Measurements from ENCODE around the gene RER1.

Gene RER1

GRCh38 chr1:2391041-2391930 lies at the start of gene RER1, which contains the start of gene MORN1:
Gene RER1 (plus strand): TSS chr1:2391841. CDS start chr1:2395791, 3,950 bp downstream.
Gene MORN1 (minus strand): TSS chr1:2391554. CDS start chr1:2391533, 21 bp downstream.
- peak; percentile 100 for DNase-seq (ENCODE audit: low spot score)

GRCh38 chr1:2342384-2343022 lies 49.1 kb upstream of the RER1 start:
- DNase-seq (ENCODE audit: low spot score), result no peak

GRCh38 chr1:2343023-2343935 lies 48.4 kb upstream of the RER1 start:
- DNase-seq (ENCODE audit: low spot score), result no peak

- DNase-seq (ENCODE audit: low spot score), result no peak
Observed at GRCh38 chr1:2344121-2344681, 47.4 kb upstream of the RER1 start.

GRCh38 chr1:2344744-2345296 lies 46.8 kb upstream of the RER1 start:
- DNase-seq (ENCODE audit: low spot score), result no peak

- no peak for DNase-seq (ENCODE audit: low spot score)
Observed at GRCh38 chr1:2345297-2346075, 46.2 kb upstream of the RER1 start.

GRCh38 chr1:2346691-2347408 lies 44.8 kb upstream of the RER1 start:
- no peak for DNase-seq (ENCODE audit: low spot score)

- no peak for DNase-seq (ENCODE audit: low spot score)
Observed at GRCh38 chr1:2347409-2347785, 44.2 kb upstream of the RER1 start.

- DNase-seq (ENCODE audit: low spot score), result no peak
Observed at GRCh38 chr1:2347896-2348295, 43.7 kb upstream of the RER1 start.

- DNase-seq (ENCODE audit: low spot score), result no peak
Observed at GRCh38 chr1:2348346-2349325, 43.0 kb upstream of the RER1 start.

- DNase-seq (ENCODE audit: low spot score), result no peak
Observed at GRCh38 chr1:2349806-2350205, 41.8 kb upstream of the RER1 start.

GRCh38 chr1:2350501-2350900 lies 41.1 kb upstream of the RER1 start:
- DNase-seq (ENCODE audit: low spot score), result no peak

GRCh38 chr1:2350911-2351655 lies 40.6 kb upstream of the RER1 start:
- DNase-seq (ENCODE audit: low spot score), result no peak

GRCh38 chr1:2351723-2352122 lies 39.9 kb upstream of the RER1 start:
- no peak for DNase-seq (ENCODE audit: low spot score)

- no peak for DNase-seq (ENCODE audit: low spot score)
Observed at GRCh38 chr1:2352341-2352896, 39.2 kb upstream of the RER1 start.

GRCh38 chr1:2352897-2353550 lies 38.6 kb upstream of the RER1 start:
- no peak for DNase-seq (ENCODE audit: low spot score)

Measured in NAMALWA (cell line).